ENCODE data around the gene ABCC6. TPM values are rescaled to one million over a fixed set of nuclear protein-coding genes. Genes with fewer than 3 reads are reported as not detected.

Gene ABCC6
- total and polyA plus RNA-seq, 2 donors (not counting 1 experiment from before 2014, with no cell fraction given) = 0.27 TPM; not detected in 1

DNA sequence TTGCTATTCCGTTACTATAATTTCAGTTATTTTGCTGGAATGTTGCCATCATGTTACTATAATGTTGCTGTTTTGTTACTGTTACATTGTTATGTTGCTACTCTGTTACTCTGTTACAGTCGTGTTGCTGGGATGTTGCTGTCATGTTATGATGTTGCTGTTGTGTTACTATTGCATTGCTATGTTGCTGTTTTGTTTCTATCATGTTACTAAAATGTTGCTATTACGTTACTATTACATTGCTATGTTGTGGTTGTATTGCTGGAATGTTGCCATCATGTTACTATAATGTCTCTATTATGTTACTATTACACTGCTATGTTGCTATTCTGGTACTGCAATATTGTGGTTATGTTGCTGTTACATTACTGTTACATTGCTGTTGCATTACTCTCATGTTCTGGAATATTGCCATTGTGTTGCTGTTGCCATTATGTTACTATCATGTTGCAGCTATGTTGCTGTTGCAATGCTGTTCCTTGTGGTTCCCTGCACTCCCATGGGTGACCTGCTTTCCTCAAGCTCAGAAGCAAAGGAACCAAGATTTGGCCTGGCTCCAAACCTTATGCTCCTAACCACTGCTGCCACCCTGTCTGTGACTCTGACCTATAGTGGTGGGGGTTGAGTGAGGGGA, 64.4 kb downstream of the ABCC6 start:
- no peak overlapping the region for H3K4me3 ChIP-seq (ENCODE audit: control extremely low read depth in 1 of 5, extremely low read depth in 1 of 5, insufficient read depth in 1 of 5, low read depth in 2 of 5, low read length in 4 of 5)
- DNase-seq = no peak
- H2AFZ ChIP-seq (ENCODE audit: insufficient read depth, low read depth, low read length, poor library complexity, severe bottlenecking) = no peak overlapping the region
- no peak for ATAC-seq (ENCODE audit: low read depth)
- peaks cover 5% of the 10 kb centered on the region for H3K27me3 Mint-ChIP-seq
- no peaks in the 10 kb centered on the region for H3K4me1 Mint-ChIP-seq
- H3K36me3 ChIP-seq (replicated peaks in 1 of 2; ENCODE audit: control extremely low read depth in 1 of 2, control insufficient read depth in 1 of 2, extremely low read depth in 1 of 2, insufficient read depth in 2 of 2, low read length in 1 of 2) = no peaks in the 10 kb centered on the region
- no peaks in the 10 kb centered on the region for H3K4me1 ChIP-seq (ENCODE audit: control insufficient read depth in 2 of 2, insufficient read depth in 2 of 2, low read length in 2 of 2)
- ChIA-PET POLR2A (no interaction called here), CTCF (no interaction called here)
- H3K4me2 ChIP-seq (replicated peaks; ENCODE audit: low read depth, low read length, poor library complexity, severe bottlenecking) = no peak overlapping the region
- no peak overlapping the region for H3K27ac Mint-ChIP-seq
- H3K27me3 ChIP-seq (replicated peaks in 1 of 4; ENCODE audit: control extremely low read depth in 1 of 4, control insufficient read depth in 3 of 4, insufficient read depth in 4 of 4, low read length in 3 of 4) = no peaks in the 10 kb centered on the region
- H4K20me1 ChIP-seq (ENCODE audit: control insufficient read depth, insufficient read depth, low read length, poor library complexity, severe bottlenecking) = no peaks in the 10 kb centered on the region
- H3K9me3 ChIP-seq (ENCODE audit: control extremely low read depth in 1 of 3, control insufficient read depth in 2 of 3, insufficient read depth in 1 of 3, low read length in 2 of 3) = peaks cover 4 to 39% (median 26%) of the 10 kb centered on the region in 3 donors
- no peak overlapping the region for H3K9ac ChIP-seq (ENCODE audit: low read length)
- TF ChIP-seq EZH2 (IDR thresholded peaks at IDR 0.05; ENCODE audit: borderline replicate concordance, insufficient read depth, low read depth, low read length, poor library complexity, severe bottlenecking) = no peak
- no peak for TF ChIP-seq CTCF (IDR thresholded peaks at IDR 0.05)
- no peak overlapping the region for H3K27ac ChIP-seq (ENCODE audit: low read length in 2 of 2)
- intact Hi-C loops (cut with micrococcal nuclease) = no loop called here
- peaks cover 21% of the 10 kb centered on the region for H3K9me3 Mint-ChIP-seq (ENCODE audit: insufficient read depth)
- H3K4me3 Mint-ChIP-seq = no peak overlapping the region
- WGBS (ENCODE audit: insufficient coverage) = 92% methylated on average over 1 of the region's 3 CpGs
- H3K79me2 ChIP-seq (ENCODE audit: control insufficient read depth, insufficient read depth, low read length) = no peaks in the 10 kb centered on the region

DNA sequence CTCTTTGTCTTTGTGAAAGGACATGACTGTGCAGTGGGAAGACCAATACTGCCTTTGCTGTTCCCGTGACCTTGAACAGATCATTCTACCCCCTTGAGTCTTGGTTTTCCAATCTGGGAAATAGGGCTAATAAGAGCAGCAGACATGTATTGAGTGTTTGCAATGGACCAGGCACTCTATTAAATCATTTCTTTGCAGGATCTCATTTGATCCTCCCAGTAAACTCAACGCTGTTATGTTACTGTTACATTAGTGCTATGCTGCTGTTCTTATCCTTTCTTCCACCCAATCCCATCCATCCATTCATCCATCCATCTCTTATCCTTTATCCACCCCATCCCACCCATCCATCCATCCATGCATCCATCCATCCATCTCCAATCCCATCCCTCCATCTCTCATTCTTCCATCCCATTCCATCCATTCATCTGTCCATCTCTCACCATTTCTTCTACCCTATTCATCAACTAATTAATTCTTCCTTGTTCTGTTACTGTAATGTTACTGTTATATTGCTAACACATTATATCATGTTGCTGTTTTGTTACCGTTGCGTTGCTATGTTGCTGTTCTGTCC, 65.1 kb downstream of the ABCC6 start:
- H3K4me3 Mint-ChIP-seq = no peak overlapping the region
- CTCF ChIA-PET = no interaction called here
- H3K27me3 Mint-ChIP-seq = peaks cover 5% of the 10 kb centered on the region
- H3K9ac ChIP-seq (ENCODE audit: low read length) = no peak overlapping the region
- no peak overlapping the region for H3K4me3 ChIP-seq (ENCODE audit: control extremely low read depth in 1 of 5, extremely low read depth in 1 of 5, insufficient read depth in 1 of 5, low read depth in 2 of 5, low read length in 4 of 5)
- H3K27me3 ChIP-seq (replicated peaks in 1 of 4; ENCODE audit: control extremely low read depth in 1 of 4, control insufficient read depth in 3 of 4, insufficient read depth in 4 of 4, low read length in 3 of 4) = no peaks in the 10 kb centered on the region
- no peak for TF ChIP-seq CTCF (IDR thresholded peaks at IDR 0.05)
- TF ChIP-seq EZH2 (IDR thresholded peaks at IDR 0.05; ENCODE audit: borderline replicate concordance, insufficient read depth, low read depth, low read length, poor library complexity, severe bottlenecking) = no peak
- 100% methylated on average over 1 of the region's 4 CpGs for WGBS (ENCODE audit: insufficient coverage)
- H3K9me3 Mint-ChIP-seq (ENCODE audit: insufficient read depth) = peaks cover 21% of the 10 kb centered on the region
- H3K4me1 Mint-ChIP-seq = no peaks in the 10 kb centered on the region
- no peak overlapping the region for H3K4me2 ChIP-seq (replicated peaks; ENCODE audit: low read depth, low read length, poor library complexity, severe bottlenecking)
- POLR2A ChIA-PET = no interaction called here
- H2AFZ ChIP-seq (ENCODE audit: insufficient read depth, low read depth, low read length, poor library complexity, severe bottlenecking) = no peak overlapping the region
- H3K27ac Mint-ChIP-seq = no peak overlapping the region
- H3K79me2 ChIP-seq (ENCODE audit: control insufficient read depth, insufficient read depth, low read length) = no peaks in the 10 kb centered on the region
- H3K36me3 ChIP-seq (replicated peaks in 1 of 2; ENCODE audit: control extremely low read depth in 1 of 2, control insufficient read depth in 1 of 2, extremely low read depth in 1 of 2, insufficient read depth in 2 of 2, low read length in 1 of 2) = no peaks in the 10 kb centered on the region
- DNase-seq = no peak
- ATAC-seq (ENCODE audit: low read depth) = no peak
- intact Hi-C loops (cut with micrococcal nuclease) = no loop called here
- no peaks in the 10 kb centered on the region for H4K20me1 ChIP-seq (ENCODE audit: control insufficient read depth, insufficient read depth, low read length, poor library complexity, severe bottlenecking)
- H3K4me1 ChIP-seq (ENCODE audit: control insufficient read depth in 2 of 2, insufficient read depth in 2 of 2, low read length in 2 of 2) = no peaks in the 10 kb centered on the region
- no peak overlapping the region for H3K27ac ChIP-seq (ENCODE audit: low read length in 2 of 2)
- peaks cover 4 to 39% (median 26%) of the 10 kb centered on the region in 3 donors for H3K9me3 ChIP-seq (ENCODE audit: control extremely low read depth in 1 of 3, control insufficient read depth in 2 of 3, insufficient read depth in 1 of 3, low read length in 2 of 3)
